HG02981 (cell line): ENCODE results near the gene RAB11FIP3.

Source experiments
- ATAC-seq: cut with Tn5 transposase; IDR thresholded peaks from one replicate; pipeline ENCODE4 v1.9.1; 2021; ENCODE audit warnings: mild to moderate bottlenecking, moderate library complexity; ENCODE audit not compliant: unreplicated experiment

Gene RAB11FIP3

DNA sequence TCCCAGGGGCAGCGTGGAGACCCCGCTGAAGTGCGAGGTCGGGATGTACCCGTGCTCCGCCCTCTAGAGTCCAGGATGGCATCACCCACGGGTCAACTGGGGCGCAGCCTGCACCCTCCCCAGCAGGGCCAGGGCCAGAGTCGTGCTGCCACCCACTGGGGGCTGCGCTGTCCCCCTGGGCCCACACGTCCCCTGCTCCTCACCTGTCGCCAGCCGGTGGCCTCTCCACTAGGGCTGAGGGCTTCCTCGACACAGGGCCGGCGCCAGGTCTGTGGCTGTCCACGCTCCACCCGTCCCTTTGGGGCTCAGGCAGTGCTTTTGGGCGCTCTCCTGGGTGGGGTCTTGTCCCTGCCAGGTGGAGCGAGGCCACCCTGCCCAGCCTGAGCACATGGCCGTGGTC lies 123.1 kb downstream of the RAB11FIP3 start:
- ATAC-seq: no peak

GRCh38 chr16:549544-550263 lies 124.3 kb downstream of the RAB11FIP3 start:
- ATAC-seq: no peak

- ATAC-seq: no peak
Measured at GRCh38 chr16:551210-551609, 125.8 kb downstream of the RAB11FIP3 start.

GRCh38 chr16:552171-552570 lies 126.7 kb downstream of the RAB11FIP3 start:
- ATAC-seq: no peak

DNA sequence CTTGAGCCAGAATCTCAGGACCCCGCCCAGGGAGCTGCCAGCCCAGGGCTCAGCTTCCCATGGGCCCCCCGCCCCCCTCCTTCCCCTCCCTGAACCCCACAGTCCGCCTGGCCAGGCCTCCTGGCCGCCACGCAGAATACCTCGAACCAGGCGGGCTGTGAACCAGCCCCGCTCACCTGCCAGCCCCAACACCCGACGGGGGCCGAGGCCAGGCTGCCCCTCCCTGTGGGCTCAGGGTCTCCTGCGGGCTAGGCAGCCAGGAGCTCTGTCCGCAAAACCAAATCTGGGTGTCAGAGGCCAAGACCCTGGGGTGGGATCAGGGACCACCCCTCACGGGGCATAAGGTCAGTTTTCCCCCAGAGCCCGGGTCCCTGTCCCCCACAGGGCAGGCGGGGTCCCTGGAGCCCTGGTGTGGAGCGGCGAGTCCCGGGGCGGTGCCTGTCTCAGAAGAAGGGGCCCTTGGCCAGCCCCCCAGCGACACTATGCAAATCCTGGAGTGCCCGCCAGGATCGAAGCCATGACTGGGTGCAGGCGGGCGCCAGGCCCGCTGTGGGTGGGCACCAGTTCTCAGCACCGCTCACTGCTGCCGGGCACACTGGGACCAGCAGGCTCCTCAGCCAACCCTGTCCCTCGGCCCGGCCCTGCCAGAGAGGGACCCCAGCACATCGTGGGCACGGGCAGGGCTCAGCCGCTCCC lies 128.3 kb downstream of the RAB11FIP3 start:
- no peak for ATAC-seq

DNA sequence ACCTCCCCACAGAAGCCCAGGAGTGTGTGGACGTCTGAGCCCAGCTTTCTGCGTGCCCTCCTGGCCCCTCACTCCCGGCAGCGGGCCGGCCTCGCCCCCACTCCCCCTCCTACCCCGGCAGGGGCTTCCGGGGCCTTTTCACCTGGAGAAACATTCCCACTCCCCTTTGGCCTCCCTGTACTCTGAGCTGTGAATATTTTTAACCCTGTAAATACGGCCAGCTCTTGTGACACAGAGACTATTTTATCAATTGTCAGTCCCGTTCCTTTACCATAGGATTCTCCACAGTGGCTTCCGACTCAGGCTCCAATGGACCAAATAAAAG lies 128.8 kb downstream of the RAB11FIP3 start:
- ATAC-seq: no peak

- no peak for ATAC-seq
Measured at GRCh38 chr16:554640-555365, 129.4 kb downstream of the RAB11FIP3 start.

DNA sequence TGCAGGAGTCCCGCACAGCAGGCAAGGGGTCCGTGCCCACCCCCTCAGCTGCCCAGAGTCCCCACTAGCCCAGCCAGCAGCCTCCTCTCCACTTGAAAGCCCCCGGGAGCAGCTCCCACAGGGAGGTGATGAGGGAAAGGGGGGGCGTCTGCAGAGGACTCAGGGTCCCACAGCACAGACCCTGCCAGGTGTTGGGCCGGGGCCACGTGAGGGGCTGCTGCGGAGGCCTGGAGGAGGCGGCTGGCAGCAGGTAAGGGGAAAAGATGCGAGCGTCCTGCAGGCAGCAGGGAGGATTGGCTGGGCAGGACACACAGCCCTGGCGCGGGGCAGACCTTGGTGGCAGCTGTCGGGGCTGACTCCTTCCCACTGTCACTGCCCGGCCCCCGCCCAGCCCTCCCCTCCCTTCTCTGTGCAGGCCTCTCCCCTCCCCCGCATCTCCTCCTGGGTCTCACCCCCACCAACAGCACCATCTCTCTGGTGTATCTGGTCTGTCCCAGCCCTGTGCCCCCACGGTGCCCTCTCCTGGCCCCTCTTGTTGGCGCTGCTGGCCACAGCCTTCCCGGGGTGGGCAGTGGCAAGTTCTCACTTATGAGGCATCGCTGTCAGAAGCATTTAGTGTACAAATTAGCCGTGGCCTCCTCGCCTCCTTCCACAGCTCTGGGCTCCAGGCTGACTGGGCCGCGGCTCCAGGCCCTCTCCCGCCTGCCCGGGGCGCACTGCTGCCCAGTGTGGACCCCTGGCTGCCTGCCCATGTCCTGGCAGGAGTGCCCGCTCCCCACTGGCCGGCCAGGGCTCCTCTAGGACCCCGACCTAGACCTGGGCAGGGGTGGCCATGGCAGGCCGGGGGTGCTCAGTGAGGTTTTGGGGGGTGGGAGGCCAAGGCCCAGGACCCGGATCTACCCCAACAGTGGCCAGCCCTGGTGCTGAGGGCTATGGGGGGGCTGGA lies 130.4 kb downstream of the RAB11FIP3 start:
- ATAC-seq: no peak

GRCh38 chr16:556474-557173 lies 131.2 kb downstream of the RAB11FIP3 start:
- no peak for ATAC-seq

- no peak for ATAC-seq
Measured at GRCh38 chr16:557463-558297, 132.2 kb downstream of the RAB11FIP3 start.

- no peak for ATAC-seq
Measured at GRCh38 chr16:558298-559020, 133.0 kb downstream of the RAB11FIP3 start.

DNA sequence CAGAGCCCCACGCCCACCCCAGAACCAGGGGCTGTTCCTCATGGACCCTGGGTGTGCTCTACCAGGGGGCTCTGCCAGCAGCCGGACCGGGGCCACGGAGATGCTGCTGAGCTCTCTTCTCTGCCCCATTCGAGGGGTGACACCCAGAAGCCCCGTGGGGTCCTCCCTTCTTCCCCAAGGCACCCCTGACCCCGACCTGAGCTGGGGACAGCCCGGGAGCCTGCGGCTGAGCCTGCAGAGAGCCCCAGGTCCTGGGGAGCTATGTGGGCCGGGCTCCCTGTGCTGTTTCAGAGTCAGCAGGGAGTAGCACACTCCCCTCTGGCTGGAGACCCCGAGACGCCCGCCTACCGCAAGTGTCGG lies 133.6 kb downstream of the RAB11FIP3 start:
- ATAC-seq: no peak

GRCh38 chr16:559411-560203 lies 134.2 kb downstream of the RAB11FIP3 start:
- no peak for ATAC-seq

- no peak for ATAC-seq
Measured at GRCh38 chr16:560204-560700, 134.8 kb downstream of the RAB11FIP3 start, which contains the start of gene PRR35. Gene PRR35 (plus strand): TSS chr16:560394. CDS start chr16:563295, 2,901 bp downstream.

DNA sequence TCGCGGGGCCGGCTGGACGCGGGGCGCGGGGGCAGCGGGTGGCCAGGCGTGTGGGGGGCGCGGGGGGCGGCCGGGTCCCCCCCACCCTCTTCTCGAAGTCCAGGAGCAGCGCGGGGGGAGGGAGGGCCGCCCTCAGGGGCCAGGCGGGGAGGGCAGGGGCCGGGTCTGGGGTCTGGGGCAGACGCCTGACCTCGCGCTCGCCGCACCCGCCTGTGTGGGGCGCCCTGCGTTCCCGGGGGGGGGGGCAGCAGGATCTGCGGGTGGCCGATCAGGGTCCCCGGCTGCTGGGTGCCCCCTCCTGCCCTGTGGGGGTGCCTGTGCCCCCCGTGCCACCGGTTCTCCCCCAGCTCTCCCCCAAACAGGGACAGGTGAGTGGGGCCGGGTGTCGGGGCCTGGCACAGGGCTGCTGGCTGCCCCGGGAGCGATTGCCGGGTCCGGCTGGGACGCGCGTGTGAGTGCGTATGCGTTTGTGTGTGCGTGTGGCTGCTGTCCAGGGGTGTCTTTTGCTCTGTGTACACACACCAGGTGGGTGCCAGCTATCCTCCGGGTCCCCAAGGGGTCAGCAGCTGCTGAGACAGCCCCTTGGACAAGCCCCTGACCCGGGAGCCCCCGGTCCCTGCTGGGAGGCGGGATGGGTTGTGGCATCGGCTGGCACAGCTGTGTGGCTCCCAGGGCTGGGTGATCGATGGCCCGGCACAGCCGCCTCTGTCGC lies 135.4 kb downstream of the RAB11FIP3 start:
- ATAC-seq: no peak

- ATAC-seq: no peak
Measured at GRCh38 chr16:561413-561794, 136.0 kb downstream of the RAB11FIP3 start.
